K562 (cell line): Measurements from ENCODE around the gene C6orf58. TPM values are rescaled to one million over a fixed set of nuclear protein-coding genes. Genes with fewer than 3 reads are reported as not detected.

Source experiments
- ATAC-seq: fragments of 200-7000 bp; cut with Tn5 transposase; 3 replicates; pipeline ENCODE4 v1.9.1; 2020; ENCODE audit warnings: moderate library complexity
- BruUV-seq: library from RNA; stranded (reverse); fragments of 400-500 nt; replicated peaks from 2 replicates; lab custom pipeline; 2021; lab: Mats Ljungman, UMichigan
- CTCF ChIA-PET: fragments of 300-600 bp; formaldehyde crosslinking; extraction: SDS; loops from one replicate; lab custom pipeline; 2021; ENCODE audit warnings: low intra/inter-chr PET ratio; lab: Yijun Ruan, JAX
- POLR2A ChIA-PET: fragments of 300-600, 350-650 bp; sonication (Branson Sonifier 250); formaldehyde crosslinking; extraction: SDS; loops from one replicate; lab custom pipeline; 2021; ENCODE audit warnings: antibody characterized with exemption, inconsistent platforms; lab: Yijun Ruan, JAX
- DNase-seq, 4 experiments: peaks; one replicate each; pipeline versions ENCODE4 v3.0.0 to v3.0.0-alpha.2; 2011 to 2018; ENCODE audit warnings: low spot score in 3 of 4, mixed read lengths in 3 of 4; ENCODE audit errors: extremely low read depth in 1 of 4
- FAIRE-seq: peaks from 2 replicates; lab custom pipeline; 2011; peaks lifted over from hg19 to GRCh38; lab: Jason Lieb, UNC
- H2AFZ ChIP-seq: 2 replicates; pipeline ENCODE4 v1.6.0; 2011; ENCODE audit warnings: low read depth, low read length, control low read depth, inconsistent platforms
- H3K27ac ChIP-seq: fragments of 200-600 bp; 3 replicates; pipeline ENCODE4 v1.8.0; 2011; ENCODE audit warnings: low read depth, mild to moderate bottlenecking, control low read depth, inconsistent platforms, low read length, moderate library complexity, mixed read lengths; ENCODE audit errors: extremely low read depth
- H3K27me3 ChIP-seq, 2 experiments: fragments of 300-600 bp in 1 of 2; 2 replicates in 1 of 2; 3 replicates in 1 of 2; pipeline versions ENCODE4 v1.6.0 to v1.8.0; 2011; ENCODE audit warnings: inconsistent platforms in 2 of 2, low read length in 2 of 2, mild to moderate bottlenecking in 1 of 2, mixed read lengths in 1 of 2, moderate library complexity in 1 of 2; ENCODE audit not compliant: control insufficient read depth in 2 of 2, insufficient read depth in 2 of 2
- H3K36me3 ChIP-seq: fragments of 300-600 bp; 3 replicates; pipeline ENCODE4 v1.8.0; 2011; ENCODE audit warnings: mild to moderate bottlenecking, low read length, inconsistent platforms; ENCODE audit not compliant: control insufficient read depth, insufficient read depth
- H3K4me1 ChIP-seq, 2 experiments: fragments of 200-600 bp in 1 of 2; replicated peaks in 1 of 2; 2 replicates in 1 of 2; 3 replicates in 1 of 2; pipeline versions ENCODE4 v1.5.1 to v1.8.0; 2011; ENCODE audit warnings: inconsistent platforms in 2 of 2, low read length in 2 of 2, mild to moderate bottlenecking in 1 of 2, mixed read lengths in 1 of 2, moderate library complexity in 1 of 2; ENCODE audit not compliant: control insufficient read depth in 2 of 2, insufficient read depth in 2 of 2
- H3K4me2 ChIP-seq: 2 replicates; pipeline ENCODE4 v1.6.1; 2011; ENCODE audit warnings: low read length, control low read depth, inconsistent platforms, mixed read lengths; ENCODE audit not compliant: insufficient read depth
- H3K4me3 ChIP-seq: fragments of 200-600 bp; sonication (generic), shearing (Covaris generic); 2 replicates; pipeline ENCODE4 v1.5.1; 2016; ENCODE audit warnings: control low read depth, inconsistent platforms
- H3K79me2 ChIP-seq: fragments of 200-600 bp; 3 replicates; pipeline ENCODE4 v1.8.0; 2011; ENCODE audit warnings: low read length, inconsistent platforms; ENCODE audit not compliant: control insufficient read depth, insufficient read depth
- H3K9ac ChIP-seq, 2 experiments: 2 replicates each; pipeline versions ENCODE4 v1.6.0 to v1.6.1; 2011; ENCODE audit warnings: low read depth in 2 of 2, low read length in 2 of 2, control low read depth in 1 of 2, inconsistent platforms in 1 of 2, mild to moderate bottlenecking in 1 of 2, mixed read lengths in 1 of 2; ENCODE audit not compliant: insufficient read depth in 1 of 2
- H3K9me1 ChIP-seq: one replicate; pipeline ENCODE4 v1.6.0; 2011; ENCODE audit warnings: inconsistent platforms, mild to moderate bottlenecking, low read length, moderate library complexity; ENCODE audit not compliant: control insufficient read depth, insufficient read depth
- H3K9me3 ChIP-seq: replicated peaks from 2 replicates; pipeline ENCODE4 v1.5.1; 2011; ENCODE audit warnings: low read depth, low read length, inconsistent platforms; ENCODE audit not compliant: control insufficient read depth, insufficient read depth
- H4K20me1 ChIP-seq: replicated peaks from 2 replicates; pipeline ENCODE4 v1.6.1; 2011; ENCODE audit warnings: low read length, inconsistent platforms, mixed read lengths; ENCODE audit not compliant: control insufficient read depth, insufficient read depth
- ARHGAP35 ChIP-seq: fragments of 450-650 bp; IDR thresholded peaks from 2 replicates; pipeline ENCODE4 v1.6.1; 2018; ENCODE audit not compliant: partially characterized antibody
- ETV1 ChIP-seq: fragments of 450-650 bp; conservative IDR thresholded peaks from 2 replicates; pipeline ENCODE4 v1.6.1; 2016; ENCODE audit warnings: missing genetic modification characterization, control low read depth, low read depth, missing compliant biosample characterization
- FOXJ3 ChIP-seq: sonication (generic); formaldehyde crosslinking; IDR thresholded peaks from 2 replicates; pipeline ENCODE4 v1.4.0; 2020; ENCODE audit warnings: mild to moderate bottlenecking, missing genetic modification reagents
- NEUROD1 ChIP-seq: fragments of 150-350 bp; IDR thresholded peaks from 2 replicates; pipeline ENCODE4 v1.6.1; 2014; ENCODE audit warnings: borderline replicate concordance, low read length, low read depth; ENCODE audit not compliant: partially characterized antibody
- NFIX ChIP-seq: fragments of 250-450 bp; sonication (Bioruptor Pico); IDR thresholded peaks from 2 replicates; pipeline ENCODE4 v1.4.0; 2020; ENCODE audit warnings: low read depth, mild to moderate bottlenecking, moderate library complexity
- NFYB ChIP-seq: IDR thresholded peaks from 2 replicates; pipeline ENCODE4 v1.6.1; 2011; ENCODE audit warnings: mild to moderate bottlenecking, moderate library complexity; ENCODE audit not compliant: insufficient read length; ENCODE audit errors: extremely low read depth
- SIN3B ChIP-seq: fragments of 450-650 bp; IDR thresholded peaks from 2 replicates; pipeline ENCODE4 v1.6.1; 2017; ENCODE audit warnings: low read depth, mild to moderate bottlenecking, moderate library complexity
- THRB ChIP-seq: fragments of 450-650 bp; formaldehyde crosslinking; conservative IDR thresholded peaks from 2 replicates; pipeline ENCODE4 v1.4.0; 2022; ENCODE audit warnings: mild to moderate bottlenecking, missing genetic modification characterization
- ZNF639 ChIP-seq, 2 experiments: fragments of 200-800 bp in 1 of 2; sonication (Bioruptor generic) in 1 of 2; sonication (generic) in 1 of 2; formaldehyde crosslinking in 1 of 2; IDR thresholded peaks in 1 of 2; conservative IDR thresholded peaks in 1 of 2; 2 replicates each; pipeline versions ENCODE4 v1.5.0 to v1.6.1; 2016 to 2020; ENCODE audit warnings: missing compliant biosample characterization in 1 of 2, missing genetic modification characterization in 1 of 2, missing genetic modification reagents in 1 of 2
- ZNF644 ChIP-seq: fragments of 200-800 bp; sonication (Bioruptor generic); IDR thresholded peaks from 2 replicates; pipeline ENCODE4 v1.6.1; 2016; ENCODE audit warnings: low read depth, missing genetic modification characterization, missing compliant biosample characterization
- ZNF655 ChIP-seq: fragments of 250-450 bp; sonication (Bioruptor Pico); IDR thresholded peaks from 2 replicates; pipeline ENCODE4 v1.5.0; 2021
- WGBS: fragments of 100-300 bp; shearing (Covaris generic); methylation state at CpG from one replicate; pipeline ENCODE4 v1.1.6; 2016; ENCODE audit warnings: low coverage, mixed read lengths; ENCODE audit not compliant: insufficient coverage; ENCODE audit errors: missing lambda C conversion rate; 5-methylcytosine and 5-hydroxymethylcytosine counted together
- in situ Hi-C: fragments of 300-500 bp; cut with MboI; formaldehyde crosslinking; loops from 4 replicates; pipeline ENCODE4 v1.15.0; 2018; ENCODE audit warnings: inconsistent platforms, mixed read lengths
- intact Hi-C: fragments of 100-400 bp; cut with micrococcal nuclease; formaldehyde crosslinking; loops from 2 replicates; pipeline ENCODE4 v1.14.2; 2022
- polyA plus RNA-seq, 8 experiments: library from polyadenylated mRNA; depleted of rRNA in 4 of 8; stranded (reverse) in 5 of 8; unstranded in 3 of 8; fragments of >200 nt; fragmentation: Nextera tagmentation in 2 of 8; fragmentation: Illumina TruSeq in 1 of 8; extraction: Ambion mirVana in 2 of 8; extraction: Trizol in 1 of 8; gene quantifications; 2 replicates each; pipeline versions ENCODE4 v1.2.1 to v1.2.3, GENCODE V29; 2011 to 2014; ENCODE audit warnings: inconsistent platforms in 1 of 8, missing spikeins in 1 of 8
- total RNA-seq, 7 experiments: library from RNA; depleted of rRNA in 6 of 7; stranded (reverse); fragments of >200 nt in 6 of 7; fragmentation: Illumina TruSeq in 2 of 7; extraction: Trizol in 2 of 7; gene quantifications; 2 replicates each; pipeline versions ENCODE4 v1.2.1 to v1.2.3, GENCODE V29; 2011 to 2021; ENCODE audit warnings: low replicate concordance in 1 of 7

Gene C6orf58
- total and polyA plus RNA-seq, 9 of the 15 experiments (the other 6 are each of a cell fraction or from before 2014, with no cell fraction given) = 0.04 TPM; not detected in 8

GRCh38 chr6:127561660-127562059, 15.3 kb upstream of the C6orf58 start:
- POLR2A ChIA-PET = no interaction called here
- CTCF ChIA-PET = no interaction called here
- no peaks in the 10 kb centered on the region for H3K4me1 ChIP-seq
- TF ChIP-seq ZNF655 = no peak
- no peak for TF ChIP-seq ZNF644 (tag)
- TF ChIP-seq THRB (CRISPR knock-in tag) = no peak
- no peak for TF ChIP-seq FOXJ3 (CRISPR knock-in tag)
- TF ChIP-seq NEUROD1 = no peak
- no peak for TF ChIP-seq NFIX
- TF ChIP-seq ARHGAP35 = no peak
- no peak for TF ChIP-seq ETV1 (tag)
- TF ChIP-seq NFYB = no peak
- TF ChIP-seq ZNF639 (CRISPR knock-in tag; conservative IDR thresholded peaks at IDR 0.05 in 1 of 2, IDR thresholded peaks at IDR 0.05 in 1 of 2) = no peak
- no peak for TF ChIP-seq SIN3B
- TF ChIP-seq, all 486 proteins: peak for 0
- in situ Hi-C loops = no loop called here
- no peaks in the 10 kb centered on the region for H3K79me2 ChIP-seq
- no peaks in the 10 kb centered on the region for H4K20me1 ChIP-seq
- no peak overlapping the region for H3K4me2 ChIP-seq
- H3K27me3 ChIP-seq = no peaks in the 10 kb centered on the region
- BruUV-seq = no TSS peak
- DNase-seq (no peak), FAIRE-seq (no peak), ATAC-seq (no peak)
- intact Hi-C loops = no loop called here
- H3K4me3 ChIP-seq = no peak overlapping the region
- 0% methylated on average over 1 of the region's 1 CpG for WGBS
- H2AFZ ChIP-seq = no peak overlapping the region
- no peaks in the 10 kb centered on the region for H3K36me3 ChIP-seq
- H3K27ac ChIP-seq = no peak overlapping the region
- H3K9ac ChIP-seq = no peak overlapping the region
- H3K9me3 ChIP-seq = no peaks in the 10 kb centered on the region
- H3K9me1 ChIP-seq = no peaks in the 10 kb centered on the region
